Subcutaneous abdominal adipose tissue (tissue), 5 donors: Measurements from ENCODE around the gene FYN.

Experiments
- H3K27ac ChIP-seq: one replicate; pipeline ENCODE4 v1.7.0; 2013; ENCODE audit warnings: low read depth, mild to moderate bottlenecking, inconsistent platforms, low read length, moderate library complexity
- H3K27me3 ChIP-seq, 5 donors: one replicate each; pipeline ENCODE4 v1.7.0; 2013; ENCODE audit warnings: low read length in 5 of 5, inconsistent platforms in 1 of 5; ENCODE audit not compliant: control insufficient read depth in 5 of 5, insufficient read depth in 4 of 5
- H3K36me3 ChIP-seq, 5 donors: one replicate each; pipeline ENCODE4 v1.7.0; 2013; ENCODE audit warnings: low read length in 5 of 5; ENCODE audit not compliant: control insufficient read depth in 5 of 5, insufficient read depth in 5 of 5
- H3K4me1 ChIP-seq, 5 donors: one replicate each; pipeline ENCODE4 v1.7.0; 2013; ENCODE audit warnings: low read length in 5 of 5, mild to moderate bottlenecking in 3 of 5, moderate library complexity in 1 of 5; ENCODE audit not compliant: control insufficient read depth in 5 of 5, insufficient read depth in 5 of 5
- H3K4me3 ChIP-seq, 5 donors: one replicate each; pipeline ENCODE4 v1.7.0; 2013; ENCODE audit warnings: low read length in 5 of 5, low read depth in 1 of 5
- H3K9ac ChIP-seq, 5 donors: one replicate each; pipeline ENCODE4 v1.7.0; 2013; ENCODE audit warnings: low read length in 5 of 5, mild to moderate bottlenecking in 4 of 5, moderate library complexity in 3 of 5
- H3K9me3 ChIP-seq, 5 donors: one replicate each; pipeline ENCODE4 v1.7.0; 2013; ENCODE audit warnings: low read length in 5 of 5; ENCODE audit not compliant: control insufficient read depth in 5 of 5
- donor health status: healthy.
- donor health status: healthy.
- donor health status: healthy.
- donor health status: healthy.
- donor health status: healthy.

The FYN gene

DNA sequence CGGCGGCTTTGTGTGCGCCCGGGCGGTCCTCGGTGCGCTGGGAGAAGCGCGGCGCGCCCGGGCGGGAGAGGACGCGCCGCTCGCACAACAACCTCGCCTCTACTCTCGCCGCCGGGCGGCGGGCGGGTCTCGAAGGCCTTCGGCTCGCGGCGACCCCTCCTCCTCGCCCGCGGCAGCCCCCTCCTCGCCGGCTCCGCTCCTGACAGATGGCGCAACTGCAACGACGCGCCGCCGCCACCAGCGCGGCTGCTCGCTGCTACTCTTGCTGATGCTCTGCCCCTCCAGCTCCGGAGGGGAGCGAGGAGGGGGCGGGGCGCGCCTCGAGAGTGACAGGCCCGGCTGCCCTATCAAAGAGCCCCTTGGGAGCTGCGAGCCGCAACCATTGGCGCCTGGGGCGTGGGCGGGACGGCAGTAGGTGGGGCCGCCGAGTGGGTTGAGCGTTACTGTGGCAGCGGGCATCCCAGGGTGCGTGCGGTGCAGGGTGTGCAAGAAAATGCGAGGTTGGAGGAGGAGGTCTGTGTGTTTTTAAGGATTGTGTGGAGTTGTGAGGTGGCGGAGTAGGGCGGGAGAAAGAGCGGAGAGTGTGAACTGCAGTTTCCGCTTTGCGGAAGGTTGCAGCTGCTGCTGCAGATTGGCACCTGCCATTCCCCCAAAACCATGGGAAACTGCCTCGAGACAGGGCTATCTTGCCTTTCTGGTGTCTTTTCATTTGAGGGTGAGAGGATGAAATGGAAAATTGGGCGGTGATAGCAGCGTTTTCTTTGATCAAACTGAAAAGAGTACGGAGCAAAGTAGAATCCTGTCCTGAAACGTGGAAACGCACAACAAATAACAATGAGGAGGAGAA, at the start of gene FYN:
FYN (minus strand) TSS at position 275 of the 847 bp plus-strand sequence. CDS start 153,401 bp downstream, outside the sequence.
- H3K36me3 ChIP-seq = no peaks in the 10 kb centered on the region
- peaks cover 2 to 51% (median 39%) of the 10 kb centered on the region in 5 donors for H3K4me1 ChIP-seq
- H3K4me3 ChIP-seq = peak within 1 kb of the TSS; percentile 66 to 97 (median 82)
- no peaks in the 10 kb centered on the region for H3K27me3 ChIP-seq
- peak within 1 kb of the TSS in 4 of 5 donors; percentile 46 to 78 (median 72) for H3K9ac ChIP-seq
- peak within 1 kb of the TSS; percentile 73 for H3K27ac ChIP-seq
- no peaks in the 10 kb centered on the region for H3K9me3 ChIP-seq

DNA sequence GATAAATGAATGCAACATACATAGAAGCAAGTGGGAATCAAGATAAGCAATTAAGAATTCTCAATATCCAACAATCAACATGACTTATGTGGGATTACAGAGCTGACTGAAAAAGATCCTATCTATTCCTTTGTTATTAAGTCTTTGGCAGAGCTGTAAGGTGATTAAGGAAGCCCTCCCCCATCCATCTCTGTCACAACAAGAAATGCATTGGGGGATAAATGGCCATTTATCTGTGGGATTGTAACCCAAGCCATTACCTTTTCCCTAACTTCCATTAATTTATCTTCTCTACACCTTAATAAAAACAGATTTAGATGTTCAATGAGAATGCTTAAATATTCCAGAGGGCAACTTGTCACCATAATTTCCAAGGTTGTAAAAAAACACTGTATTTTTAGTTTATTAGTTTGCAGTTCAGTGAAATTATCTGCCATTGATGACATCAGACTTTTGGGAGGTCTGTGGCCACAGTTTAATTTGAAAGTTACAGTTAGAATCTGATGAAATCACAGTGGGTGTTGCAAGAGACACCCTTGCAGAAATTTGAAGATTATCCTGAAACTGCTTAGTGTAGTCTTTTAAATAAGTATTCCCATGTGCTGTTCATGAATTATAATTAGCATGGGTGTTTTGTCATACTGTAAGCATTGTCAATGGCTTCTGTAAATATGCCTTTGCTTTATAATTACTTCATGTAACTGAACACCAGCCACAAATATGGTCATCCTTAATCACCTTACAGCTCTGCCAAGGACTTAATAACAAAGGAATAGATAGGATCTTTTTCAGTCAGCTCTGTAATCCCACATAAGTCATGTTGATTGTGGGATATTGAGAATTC, 49.4 kb upstream of the FYN start:
- Histone ChIP-seq H3K4me3 (no peak overlapping the region), H3K27ac (no peak overlapping the region), H3K9me3 (no peaks in the 10 kb centered on the region), H3K27me3 (no peaks in the 10 kb centered on the region), H3K9ac (no peak overlapping the region), H3K4me1 (peaks cover 0 to 20% (median 9%) of the 10 kb centered on the region in 5 donors), H3K36me3 (no peaks in the 10 kb centered on the region)

DNA sequence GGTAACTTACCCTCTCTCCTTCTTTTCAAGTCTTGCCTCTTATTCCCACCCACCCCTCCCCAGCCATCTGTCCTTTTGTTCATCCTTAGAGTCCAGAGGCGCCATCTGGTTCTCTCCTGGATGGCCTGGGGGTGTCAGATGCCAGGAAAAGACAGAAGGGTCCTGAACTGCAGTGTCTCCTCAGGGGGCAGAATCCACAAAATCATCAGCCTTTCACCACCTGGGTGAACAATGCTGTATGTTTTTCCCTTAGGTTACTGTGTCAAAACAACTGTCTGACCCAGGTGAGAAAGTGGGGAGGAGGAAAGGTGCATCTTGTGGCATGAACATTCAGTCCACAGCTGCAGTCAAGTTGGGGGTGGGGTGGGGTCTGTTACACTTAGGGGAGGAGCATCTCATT, 47.9 kb upstream of the FYN start:
- H3K27me3 ChIP-seq = no peaks in the 10 kb centered on the region

DNA sequence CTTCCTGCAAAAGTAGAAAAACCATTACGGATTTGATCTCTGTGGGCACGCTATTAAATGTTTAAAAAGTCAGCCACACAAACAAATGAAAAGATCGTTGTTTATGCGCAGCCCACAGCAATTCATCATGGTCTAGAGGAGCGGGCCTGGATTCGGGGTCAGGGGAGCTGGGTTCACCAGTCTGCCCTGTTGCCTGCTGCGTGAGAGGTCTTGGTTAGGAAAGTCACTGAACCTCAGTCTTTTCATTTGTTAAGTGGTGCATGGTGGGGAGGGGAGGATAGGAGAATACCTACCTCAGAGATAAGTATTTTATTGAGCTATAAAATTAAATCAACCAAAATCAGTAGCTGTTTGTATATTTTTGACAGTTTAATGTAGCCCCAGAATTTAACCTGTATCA, 47.3 kb upstream of the FYN start:
- no peak overlapping the region for H3K9ac ChIP-seq
- H3K36me3 ChIP-seq = no peaks in the 10 kb centered on the region
- H3K27ac ChIP-seq = no peak overlapping the region
- H3K4me1 ChIP-seq = peaks cover 0 to 20% (median 9%) of the 10 kb centered on the region in 5 donors
- no peaks in the 10 kb centered on the region for H3K27me3 ChIP-seq
- no peaks in the 10 kb centered on the region for H3K9me3 ChIP-seq
- no peak overlapping the region for H3K4me3 ChIP-seq

More for the DNA sequence above, 47.9 kb upstream of the FYN start:
- H3K27ac ChIP-seq = no peak overlapping the region
- no peak overlapping the region for H3K4me3 ChIP-seq
- no peaks in the 10 kb centered on the region for H3K9me3 ChIP-seq
- no peaks in the 10 kb centered on the region for H3K36me3 ChIP-seq
- H3K9ac ChIP-seq = no peak overlapping the region
- H3K4me1 ChIP-seq = peaks cover 0 to 20% (median 9%) of the 10 kb centered on the region in 5 donors

DNA sequence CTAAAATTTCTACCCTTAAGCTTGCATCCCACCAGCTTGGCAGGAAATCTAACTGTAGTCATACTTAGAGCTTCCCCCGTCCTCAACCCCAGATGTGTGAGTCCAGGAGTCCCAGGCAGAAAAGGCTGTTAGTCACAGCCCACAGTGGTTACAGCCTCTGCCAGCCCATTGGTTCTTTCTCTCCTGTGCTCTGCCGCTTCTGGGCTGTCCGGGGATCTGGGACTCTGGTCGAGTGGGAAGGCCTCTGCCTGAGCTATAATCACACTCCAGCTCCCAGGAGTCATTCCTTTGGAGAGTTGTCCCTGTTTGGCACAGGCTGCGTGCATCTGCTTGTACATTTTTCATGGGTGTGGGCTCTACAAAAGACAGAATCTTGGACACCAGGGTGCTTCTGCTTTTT, 45.6 kb upstream of the FYN start:
- Histone ChIP-seq H3K36me3 (no peaks in the 10 kb centered on the region), H3K4me3 (no peak overlapping the region), H3K27ac (peak overlapping the region; percentile 31), H3K27me3 (no peaks in the 10 kb centered on the region), H3K9ac (no peak overlapping the region), H3K4me1 (peaks cover 0 to 20% (median 9%) of the 10 kb centered on the region in 5 donors), H3K9me3 (no peaks in the 10 kb centered on the region)

DNA sequence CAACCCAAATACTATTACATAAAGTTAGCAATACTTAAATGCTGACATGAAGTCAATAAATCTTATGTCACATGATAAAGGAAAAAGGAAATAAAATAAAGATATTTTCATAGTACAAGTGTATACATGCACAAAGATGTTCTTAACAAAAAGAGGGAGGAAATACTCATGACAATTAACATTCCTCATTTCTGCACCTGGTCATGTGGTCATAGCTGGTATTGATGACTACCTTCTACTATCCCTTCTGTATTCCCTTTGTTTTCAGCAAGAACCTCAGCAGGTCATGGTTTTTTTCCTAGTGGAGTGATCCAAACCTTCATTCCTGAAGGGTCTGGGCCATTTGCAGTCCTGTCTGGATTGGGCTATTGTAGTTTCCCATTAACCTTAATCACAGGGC, 43.5 kb upstream of the FYN start:
- Histone ChIP-seq H3K4me1 (peaks cover 0 to 10% (median 5%) of the 10 kb centered on the region in 5 donors), H3K27ac (no peak overlapping the region), H3K27me3 (no peaks in the 10 kb centered on the region), H3K4me3 (no peak overlapping the region), H3K36me3 (no peaks in the 10 kb centered on the region), H3K9me3 (no peaks in the 10 kb centered on the region), H3K9ac (no peak overlapping the region)

DNA sequence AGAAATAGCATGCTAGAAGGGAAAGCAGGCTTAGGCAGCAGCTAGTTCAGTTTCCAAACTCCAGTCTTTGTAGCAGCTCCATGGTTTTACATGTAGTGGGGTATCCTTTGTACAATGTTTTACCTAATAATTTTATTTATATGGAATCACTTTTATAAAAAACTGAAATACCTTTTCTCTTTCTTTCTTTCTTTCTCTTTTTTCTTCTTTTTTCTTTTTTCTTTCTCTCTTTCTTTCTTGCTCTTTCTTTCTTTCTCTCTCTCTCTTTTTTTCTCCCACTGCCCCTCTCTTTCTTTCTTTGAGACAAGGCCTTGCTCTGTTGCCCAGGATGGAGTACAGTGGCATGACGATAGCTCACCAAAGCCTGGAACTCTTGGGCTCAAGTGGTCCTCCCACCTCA, 41.4 kb upstream of the FYN start:
- no peaks in the 10 kb centered on the region for H3K36me3 ChIP-seq
- H3K27me3 ChIP-seq = no peaks in the 10 kb centered on the region
- no peaks in the 10 kb centered on the region for H3K9me3 ChIP-seq
- no peak overlapping the region for H3K4me3 ChIP-seq
- no peak overlapping the region for H3K9ac ChIP-seq
- no peak overlapping the region for H3K27ac ChIP-seq
- peaks cover 0 to 10% (median 5%) of the 10 kb centered on the region in 5 donors for H3K4me1 ChIP-seq

DNA sequence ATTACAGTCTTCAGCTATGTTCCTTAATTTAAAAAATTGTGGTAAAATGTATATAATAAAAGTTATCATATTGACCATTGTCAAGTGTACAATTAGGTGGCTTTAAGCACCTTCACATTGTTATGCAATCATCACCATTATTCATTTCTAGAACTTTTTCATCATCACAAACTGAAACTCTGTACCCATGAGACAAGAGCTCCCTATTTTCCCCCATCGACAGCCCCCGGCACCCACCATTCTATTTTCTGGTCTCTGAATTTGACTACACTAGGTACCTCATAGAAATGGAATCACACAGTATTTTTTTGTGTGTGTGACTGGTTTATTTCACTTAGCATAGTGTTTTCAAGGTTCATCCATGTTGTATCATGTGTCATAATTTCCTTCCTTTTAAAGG, 39.7 kb upstream of the FYN start:
- no peak overlapping the region for H3K9ac ChIP-seq
- H3K4me3 ChIP-seq = no peak overlapping the region
- no peaks in the 10 kb centered on the region for H3K27me3 ChIP-seq
- H3K27ac ChIP-seq = no peak overlapping the region
- no peaks in the 10 kb centered on the region for H3K36me3 ChIP-seq
- no peaks in the 10 kb centered on the region for H3K9me3 ChIP-seq
- H3K4me1 ChIP-seq = no peaks in the 10 kb centered on the region

DNA sequence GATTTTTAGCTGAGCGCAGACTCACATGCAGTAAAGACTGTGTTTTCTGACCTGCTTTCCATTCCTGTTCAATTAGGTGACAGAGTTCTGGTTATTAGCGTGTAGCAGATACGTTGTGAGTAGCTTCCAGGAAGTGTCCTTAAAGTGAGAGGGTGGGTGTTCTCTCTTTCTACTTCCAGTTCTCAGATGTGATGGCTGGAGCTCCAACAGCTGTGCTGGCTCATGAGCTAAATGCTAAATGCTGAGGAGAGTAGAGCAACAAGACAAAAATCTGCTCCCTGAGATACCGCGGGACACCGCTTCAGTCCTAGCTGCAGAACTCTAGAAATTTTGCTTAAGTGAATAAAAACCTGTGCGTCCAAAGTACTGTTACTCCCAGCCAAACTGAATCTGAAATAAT, 38.2 kb upstream of the FYN start:
- Histone ChIP-seq H3K4me3 (no peak overlapping the region), H3K27ac (no peak overlapping the region), H3K4me1 (no peaks in the 10 kb centered on the region), H3K27me3 (no peaks in the 10 kb centered on the region), H3K36me3 (no peaks in the 10 kb centered on the region), H3K9me3 (no peaks in the 10 kb centered on the region), H3K9ac (no peak overlapping the region)

DNA sequence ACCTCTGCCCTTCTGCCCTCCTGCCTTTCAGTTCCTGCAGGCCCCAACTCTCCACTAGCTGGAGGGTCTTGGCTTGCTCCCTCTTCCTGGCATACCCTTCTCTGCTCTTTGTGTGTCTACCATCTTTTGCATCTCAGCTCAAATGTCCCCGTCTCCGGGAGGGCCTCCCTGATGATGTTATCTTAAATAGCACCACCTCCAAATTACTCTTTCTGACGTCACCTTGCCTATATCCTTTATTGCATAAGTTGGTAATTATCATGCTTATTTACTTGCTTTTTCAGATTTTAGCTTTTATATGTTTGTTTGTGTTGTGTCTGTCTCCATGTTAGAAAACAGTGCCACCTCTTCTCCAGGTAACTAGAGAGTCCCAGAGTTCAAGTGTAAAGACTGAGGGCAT, 36.0 kb upstream of the FYN start:
- Histone ChIP-seq H3K9ac (no peak overlapping the region), H3K27ac (no peak overlapping the region), H3K4me1 (no peaks in the 10 kb centered on the region), H3K27me3 (no peaks in the 10 kb centered on the region), H3K9me3 (no peaks in the 10 kb centered on the region), H3K36me3 (no peaks in the 10 kb centered on the region), H3K4me3 (no peak overlapping the region)
